Measurements from ENCODE around the gene HMGCR.

DNA sequence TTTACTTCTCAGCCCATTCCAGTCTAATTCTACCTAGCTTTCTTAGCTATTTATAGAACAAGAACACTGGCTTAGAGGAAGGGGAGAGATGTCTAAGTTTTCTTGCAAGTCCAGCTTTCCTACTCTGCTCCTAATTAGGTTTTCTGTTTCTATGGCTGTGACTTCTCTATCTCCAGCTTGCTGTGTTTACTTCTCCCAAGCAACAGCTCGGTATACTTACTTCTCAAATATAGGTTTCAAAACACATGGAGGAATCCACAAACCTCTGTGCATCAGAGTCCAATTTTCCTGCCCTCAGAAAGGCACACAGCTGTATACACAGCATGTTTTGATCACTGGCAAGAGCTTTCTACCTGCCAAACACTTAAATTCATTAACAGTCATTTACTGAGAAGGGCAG, 17.4 kb upstream of the HMGCR start:
- TF ChIP-seq CTCF (IDR thresholded peaks at IDR 0.05) (no peak), AR (CRISPR knock-in tag; IDR thresholded peaks at IDR 0.05) (no peak), KAT7 (CRISPR knock-in tag; IDR thresholded peaks at IDR 0.05; ENCODE audit: borderline replicate concordance) (no peak), SOX15 (CRISPR knock-in tag; IDR thresholded peaks at IDR 0.05) (no peak), TEAD4 (CRISPR knock-in tag; IDR thresholded peaks at IDR 0.05) (no peak)

All from WTC11 (cell line).